HEK293T (cell line): ENCODE data around the gene WDR27.
A peak's percentile ranks its signal among the peaks of the same experiment; 100 is the strongest.

ENCODE experiments used
- CTCF ChIA-PET: fragments of 350-600 bp; formaldehyde crosslinking; extraction: SDS; loops from one replicate; lab custom pipeline; 2021; ENCODE audit warnings: antibody characterized with exemption, inconsistent platforms; lab: Yijun Ruan, JAX
- POLR2A ChIA-PET: fragments of 350-600 bp; formaldehyde crosslinking; extraction: SDS; loops from one replicate; lab custom pipeline; 2020; ENCODE audit warnings: antibody characterized with exemption, inconsistent platforms; lab: Yijun Ruan, JAX
- DNase-seq: peaks from one replicate; pipeline ENCODE4 v3.0.0; 2012; ENCODE audit warnings: mixed read lengths; ENCODE audit errors: extremely low spot score
- ARNT ChIP-seq: fragments of 450-650 bp; IDR thresholded peaks from 2 replicates; pipeline ENCODE4 v1.6.1; 2017; ENCODE audit warnings: mild to moderate bottlenecking
- BHLHE40 ChIP-seq: fragments of 450-650 bp; IDR thresholded peaks from 2 replicates; pipeline ENCODE4 v1.6.1; 2016; ENCODE audit warnings: mild to moderate bottlenecking, moderate library complexity, borderline replicate concordance
- CTBP1 ChIP-seq: fragments of 450-650 bp; IDR thresholded peaks from 2 replicates; pipeline ENCODE4 v1.6.1; 2016; ENCODE audit warnings: borderline replicate concordance
- ELF4 ChIP-seq: fragments of 450-650 bp; IDR thresholded peaks from 2 replicates; pipeline ENCODE4 v1.6.1; 2017; ENCODE audit warnings: antibody characterized with exemption
- FOXA1 ChIP-seq: fragments of 450-650 bp; IDR thresholded peaks from 2 replicates; pipeline ENCODE4 v1.6.1; 2016; ENCODE audit warnings: mild to moderate bottlenecking
- FOXK2 ChIP-seq: fragments of 450-650 bp; IDR thresholded peaks from 2 replicates; pipeline ENCODE4 v1.6.1; 2016; ENCODE audit warnings: mild to moderate bottlenecking
- FOXM1 ChIP-seq: fragments of 450-650 bp; IDR thresholded peaks from 2 replicates; pipeline ENCODE4 v1.6.1; 2017; ENCODE audit warnings: mild to moderate bottlenecking, borderline replicate concordance
- HDGF ChIP-seq: fragments of 450-650 bp; IDR thresholded peaks from 2 replicates; pipeline ENCODE4 v1.6.1; 2017; ENCODE audit warnings: antibody characterized with exemption, borderline replicate concordance
- L3MBTL2 ChIP-seq: fragments of 450-650 bp; conservative IDR thresholded peaks from 2 replicates; pipeline ENCODE4 v1.6.1; 2016; ENCODE audit warnings: mild to moderate bottlenecking
- LEF1 ChIP-seq: fragments of 450-650 bp; IDR thresholded peaks from 2 replicates; pipeline ENCODE4 v1.6.1; 2017; ENCODE audit warnings: mild to moderate bottlenecking, borderline replicate concordance
- NFRKB ChIP-seq: fragments of 450-650 bp; IDR thresholded peaks from 2 replicates; pipeline ENCODE4 v1.6.1; 2016; ENCODE audit warnings: mild to moderate bottlenecking, moderate library complexity
- SP1 ChIP-seq: fragments of 450-650 bp; IDR thresholded peaks from 2 replicates; pipeline ENCODE4 v1.6.1; 2017
- SUZ12 ChIP-seq: fragments of 450-650 bp; IDR thresholded peaks from 2 replicates; pipeline ENCODE4 v1.6.1; 2016; ENCODE audit warnings: mild to moderate bottlenecking
- TARDBP ChIP-seq: fragments of 450-650 bp; IDR thresholded peaks from 2 replicates; pipeline ENCODE4 v1.6.1; 2016
- ZNF384 ChIP-seq: fragments of 450-650 bp; IDR thresholded peaks from 2 replicates; pipeline ENCODE4 v1.6.1; 2016
- TF ChIP-seq, protein P1 (sequence below): fragments of 450-650 bp; IDR thresholded peaks from 2 replicates; pipeline ENCODE4 v1.6.1; 2016

Gene WDR27

DNA sequence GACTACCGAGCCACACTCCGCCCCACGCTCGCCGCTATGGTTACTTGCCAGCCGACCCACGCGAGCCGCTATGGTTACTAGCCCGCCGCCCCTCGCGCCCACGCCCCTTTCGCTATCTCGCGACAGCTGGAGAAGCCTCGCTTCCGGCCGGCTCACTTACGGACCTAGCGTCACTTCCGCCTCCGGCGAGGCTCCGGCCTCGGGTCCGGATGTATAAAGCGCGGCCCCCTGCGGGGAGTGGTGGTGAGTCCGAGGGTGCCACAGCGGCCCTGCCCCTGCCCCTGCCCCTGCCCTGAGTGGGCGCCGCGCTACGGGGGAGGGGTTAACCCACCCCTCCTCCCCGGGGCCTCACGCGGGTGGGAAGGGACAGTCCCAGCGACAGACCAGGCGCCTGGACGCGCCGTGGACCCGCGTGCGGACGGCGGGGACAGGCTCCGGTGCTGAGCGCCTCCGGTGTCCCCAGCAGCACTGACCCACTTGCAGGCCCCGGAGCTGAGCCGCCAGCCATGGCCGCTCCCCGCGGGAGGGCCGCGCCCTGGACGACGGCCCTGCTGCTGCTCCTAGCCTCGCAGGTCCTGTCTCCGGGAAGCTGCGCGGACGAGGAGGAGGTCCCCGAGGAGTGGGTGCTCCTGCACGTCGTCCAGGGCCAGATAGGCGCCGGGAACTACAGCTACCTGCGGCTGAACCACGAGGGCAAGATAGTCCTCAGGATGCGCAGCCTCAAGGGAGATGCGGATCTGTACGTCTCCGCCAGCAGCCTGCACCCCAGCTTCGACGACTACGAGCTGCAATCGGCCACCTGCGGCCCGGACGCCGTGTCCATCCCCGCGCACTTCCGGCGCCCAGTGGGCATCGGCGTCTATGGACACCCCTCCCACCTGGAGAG, at the start of gene WDR27, which contains the start of gene C6orf120:
Gene WDR27, minus strand, starts transcription at position 76 of the 886 bp plus-strand sequence. CDS start 13,024 bp downstream, outside the sequence.
Gene C6orf120, plus strand, starts transcription at position 173 of the 886 bp plus-strand sequence. Its CDS starts 334 bp downstream, at position 507.
- ChIA-PET POLR2A (interaction anchor here (1.5 to 3.6 kb wide), 9 partner anchors 8 to 588 kb away, joined by 4 to 21 read pairs (median 7); partner anchors contain the start of genes DLL1, DYNLT2, ERMARD and PHF10), CTCF (no interaction called here)
- peak; percentile 98 for DNase-seq

DNA sequence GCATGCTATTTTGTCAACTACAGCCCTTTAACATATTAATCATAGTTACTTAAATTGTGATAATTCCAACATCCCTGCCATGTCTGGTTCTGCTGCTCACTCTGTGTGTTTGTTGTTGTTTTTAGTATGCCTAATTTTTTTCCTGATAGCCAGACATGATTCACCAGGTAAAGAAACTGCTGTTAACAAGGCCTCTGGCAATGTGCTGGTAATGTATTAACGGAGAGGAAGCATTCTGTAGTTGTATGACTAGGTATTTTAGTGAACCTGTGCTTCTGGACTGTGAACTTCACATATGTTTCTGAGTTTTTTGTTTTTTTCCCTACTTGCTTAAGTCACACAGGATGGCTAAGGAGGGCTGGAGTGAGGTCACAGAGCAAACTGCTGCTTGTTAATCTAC, 44.7 kb upstream of the WDR27 start:
- CTCF ChIA-PET = no interaction called here
- TF ChIP-seq HDGF = no peak
- no peak for TF ChIP-seq ELF4
- no peak for TF ChIP-seq FOXK2
- no peak for TF ChIP-seq FOXM1
- no peak for TF ChIP-seq SP1
- TF ChIP-seq, protein P1, sequence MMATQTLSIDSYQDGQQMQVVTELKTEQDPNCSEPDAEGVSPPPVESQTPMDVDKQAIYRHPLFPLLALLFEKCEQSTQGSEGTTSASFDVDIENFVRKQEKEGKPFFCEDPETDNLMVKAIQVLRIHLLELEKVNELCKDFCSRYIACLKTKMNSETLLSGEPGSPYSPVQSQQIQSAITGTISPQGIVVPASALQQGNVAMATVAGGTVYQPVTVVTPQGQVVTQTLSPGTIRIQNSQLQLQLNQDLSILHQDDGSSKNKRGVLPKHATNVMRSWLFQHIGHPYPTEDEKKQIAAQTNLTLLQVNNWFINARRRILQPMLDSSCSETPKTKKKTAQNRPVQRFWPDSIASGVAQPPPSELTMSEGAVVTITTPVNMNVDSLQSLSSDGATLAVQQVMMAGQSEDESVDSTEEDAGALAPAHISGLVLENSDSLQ = no peak
- no peak for TF ChIP-seq CTBP1
- no peak for TF ChIP-seq TARDBP
- no peak for TF ChIP-seq FOXA1
- TF ChIP-seq ZNF384 = no peak
- TF ChIP-seq LEF1 = no peak
- no peak for TF ChIP-seq NFRKB
- TF ChIP-seq BHLHE40 = no peak
- DNase-seq = no peak
- POLR2A ChIA-PET = no interaction called here

More for the DNA sequence above, at the start of gene WDR27, which contains the start of gene C6orf120:
- TF ChIP-seq SUZ12 = no peak
- no peak for TF ChIP-seq CTBP1
- no peak for TF ChIP-seq TARDBP
- no peak for TF ChIP-seq ZNF384
- TF ChIP-seq, protein P1 = 0 out of 2 replicates have a peak, but pooled peaks have one; percentile 7
- TF ChIP-seq FOXM1 = no peak
- TF ChIP-seq SP1 = no peak
- no peak for TF ChIP-seq NFRKB
- TF ChIP-seq HDGF = no peak
- peak; percentile 77 for TF ChIP-seq L3MBTL2
- no peak for TF ChIP-seq LEF1
- TF ChIP-seq ELF4 = 0 out of 2 replicates have a peak, but pooled peaks have one; percentile 54
- TF ChIP-seq FOXK2 = no peak
- TF ChIP-seq BHLHE40 = no peak
- no peak for TF ChIP-seq FOXA1
- no peak for TF ChIP-seq ARNT

DNA sequence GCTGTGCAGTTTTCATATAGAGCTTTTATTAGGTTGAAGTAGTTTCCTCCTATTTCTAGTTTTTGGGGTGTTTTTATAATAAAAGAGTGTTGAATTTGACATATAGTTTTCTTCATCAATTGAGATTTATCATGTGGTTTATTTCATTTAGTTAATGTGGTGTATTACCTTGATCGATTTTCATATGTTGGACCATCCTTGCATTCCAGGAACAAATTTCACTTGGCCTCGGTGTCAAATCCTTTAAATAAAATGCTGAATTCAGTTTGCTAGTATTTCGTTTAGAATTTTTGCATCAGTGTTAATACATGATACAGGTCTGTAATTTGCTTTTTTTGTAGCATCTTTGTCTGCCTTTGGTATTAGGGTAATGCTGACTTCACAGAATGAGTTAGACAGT, 43.6 kb upstream of the WDR27 start:
- ChIA-PET CTCF (no interaction called here), POLR2A (no interaction called here)
- DNase-seq = no peak
- no peak for TF ChIP-seq HDGF
- no peak for TF ChIP-seq SP1
- TF ChIP-seq SUZ12 = no peak
- TF ChIP-seq NFRKB = no peak
- no peak for TF ChIP-seq BHLHE40
- TF ChIP-seq, protein P1 = no peak
- no peak for TF ChIP-seq FOXA1
- no peak for TF ChIP-seq FOXM1

DNA sequence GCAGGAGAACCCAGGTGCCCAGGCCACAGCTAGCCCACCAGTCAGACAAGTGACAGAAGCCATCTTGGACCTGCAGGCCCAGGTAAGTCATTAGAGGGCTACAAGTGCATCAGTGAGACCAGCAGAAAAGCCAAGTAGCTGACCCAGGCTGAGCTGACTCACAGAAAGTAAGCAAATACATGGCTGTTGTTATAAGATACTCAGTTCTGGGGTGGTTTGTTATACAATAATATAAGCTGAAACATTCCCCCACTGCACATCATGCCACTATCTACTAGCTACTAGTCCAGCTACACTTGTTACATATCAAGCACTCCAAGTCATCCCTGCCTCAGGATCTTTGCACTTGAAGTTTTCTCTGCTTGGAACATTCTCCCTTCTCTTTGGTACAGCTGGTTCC, 39.5 kb upstream of the WDR27 start:
- POLR2A ChIA-PET = interaction anchor here (1.0 to 1.5 kb wide), 6 partner anchors 9 to 40 kb away, joined by 3 to 7 read pairs (median 4); partner anchors contain the start of genes DYNLT2 and ERMARD
- CTCF ChIA-PET = interaction anchor here (0.6 kb wide), 1 partner anchor 422 kb away, joined by 3 read pairs; no protein-coding TSS in a partner anchor
- no peak for DNase-seq
- TF ChIP-seq ELF4 = no peak
- no peak for TF ChIP-seq FOXK2
- no peak for TF ChIP-seq SUZ12
- TF ChIP-seq, protein P1 = no peak
- no peak for TF ChIP-seq BHLHE40
- TF ChIP-seq SP1 = no peak
- no peak for TF ChIP-seq ZNF384
- TF ChIP-seq FOXA1 = no peak
- no peak for TF ChIP-seq LEF1
- TF ChIP-seq CTBP1 = no peak
- no peak for TF ChIP-seq ARNT
- no peak for TF ChIP-seq HDGF
- TF ChIP-seq FOXM1 = no peak
- TF ChIP-seq L3MBTL2 = no peak

DNA sequence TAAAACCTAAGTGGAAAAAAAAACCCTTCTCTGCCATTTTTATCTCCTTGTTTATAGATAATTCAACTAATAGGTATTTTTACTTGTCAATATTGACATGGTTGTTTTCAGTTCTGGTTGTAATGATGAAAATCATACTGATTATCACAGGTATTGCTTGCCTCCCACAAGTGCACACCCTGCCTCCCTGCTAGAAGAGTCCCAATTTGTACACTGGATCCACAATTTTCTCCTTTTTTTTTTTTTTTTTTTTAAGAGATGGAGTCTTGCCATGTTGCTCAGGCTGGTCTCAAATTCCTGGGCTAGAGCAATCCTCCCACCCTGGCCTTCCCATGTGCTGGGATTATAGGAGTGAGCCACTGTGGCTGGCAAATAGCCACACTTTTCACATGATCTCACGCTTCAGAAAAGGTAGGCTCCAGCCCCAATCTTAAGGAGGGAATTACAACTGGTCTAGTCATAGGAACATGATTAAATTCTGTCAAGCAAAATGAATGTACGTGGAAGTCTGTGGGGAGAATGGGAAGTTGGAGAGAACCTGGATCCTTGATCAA, 37.2 kb upstream of the WDR27 start:
- CTCF ChIA-PET = no interaction called here
- POLR2A ChIA-PET = no interaction called here
- DNase-seq = no peak
- TF ChIP-seq NFRKB (no peak), ELF4 (no peak), ZNF384 (peak; percentile 80)
- TF ChIP-seq, protein P1 = no peak
